CD14-positive monocyte (primary cell): ENCODE results near the gene WWOX. TPM values are rescaled to one million over a fixed set of nuclear protein-coding genes. Genes with fewer than 3 reads are reported as not detected.
A peak's percentile ranks its signal among the peaks of the same experiment; 100 is the strongest.

ENCODE experiments used
- DNase-seq, 3 donors: peaks; one replicate each; pipeline ENCODE4 v3.0.0-alpha.2; 2011 to 2022
- H2AFZ ChIP-seq: 2 replicates; pipeline ENCODE4 v1.6.0; 2012; ENCODE audit warnings: mild to moderate bottlenecking, low read depth, low read length, inconsistent platforms; ENCODE audit not compliant: insufficient read depth, poor library complexity, severe bottlenecking
- H3K27ac ChIP-seq, 2 donors: 1 replicate in 1 of 2; 2 replicates in 1 of 2; pipeline ENCODE4 v1.5.1; 2012 to 2013; ENCODE audit warnings: low read length in 2 of 2, control low read depth in 1 of 2, inconsistent platforms in 1 of 2, low read depth in 1 of 2, mild to moderate bottlenecking in 1 of 2
- H3K27me3 ChIP-seq, 2 donors: one replicate each; pipeline versions ENCODE4 v1.6.0 to v1.6.1; 2011 to 2013; ENCODE audit warnings: low read length in 2 of 2; ENCODE audit not compliant: control insufficient read depth in 2 of 2, insufficient read depth in 2 of 2
- H3K36me3 ChIP-seq, 2 donors: replicated peaks in 1 of 2; 1 replicate in 1 of 2; 2 replicates in 1 of 2; pipeline versions ENCODE4 v1.5.1 to v1.6.1; 2012 to 2013; ENCODE audit warnings: low read length in 2 of 2, control low read depth in 1 of 2, inconsistent platforms in 1 of 2, mild to moderate bottlenecking in 1 of 2; ENCODE audit not compliant: insufficient read depth in 2 of 2, control insufficient read depth in 1 of 2
- H3K4me1 ChIP-seq, 2 donors: 1 replicate in 1 of 2; 2 replicates in 1 of 2; pipeline versions ENCODE4 v1.5.1 to v1.6.1; 2012 to 2013; ENCODE audit warnings: low read length in 2 of 2, control low read depth in 1 of 2, inconsistent platforms in 1 of 2, mild to moderate bottlenecking in 1 of 2, moderate library complexity in 1 of 2; ENCODE audit not compliant: insufficient read depth in 2 of 2, control insufficient read depth in 1 of 2
- H3K4me2 ChIP-seq: replicated peaks from 2 replicates; pipeline ENCODE3; 2012; ENCODE audit warnings: low read length, moderate library complexity, mild to moderate bottlenecking; ENCODE audit not compliant: poor library complexity, severe bottlenecking; ENCODE audit errors: extremely low read depth
- H3K4me3 ChIP-seq, 3 experiments: fragments of 200-600 bp in 1 of 3; sonication (generic) in 1 of 3; replicated peaks in 1 of 3; 1 replicate in 2 of 3; 2 replicates in 1 of 3; pipeline ENCODE4 v1.5.1; 2011 to 2013; ENCODE audit warnings: low read length in 3 of 3, mild to moderate bottlenecking in 3 of 3, control low read depth in 2 of 3, low read depth in 2 of 3, inconsistent platforms in 1 of 3, moderate library complexity in 1 of 3
- H3K79me2 ChIP-seq: 2 replicates; pipeline ENCODE4 v1.6.0; 2012; ENCODE audit warnings: mild to moderate bottlenecking, control low read depth, inconsistent platforms, low read length, moderate library complexity; ENCODE audit not compliant: insufficient read depth
- H3K9ac ChIP-seq: 2 replicates; pipeline ENCODE4 v1.6.0; 2017; ENCODE audit warnings: low read length, mild to moderate bottlenecking; ENCODE audit not compliant: insufficient read depth, poor library complexity, severe bottlenecking
- H3K9me3 ChIP-seq, 2 donors: replicated peaks in 1 of 2; 1 replicate in 1 of 2; 2 replicates in 1 of 2; pipeline versions ENCODE4 v1.5.1 to v1.6.1; 2012 to 2013; ENCODE audit warnings: low read length in 2 of 2, control low read depth in 1 of 2; ENCODE audit not compliant: control insufficient read depth in 1 of 2, insufficient read depth in 1 of 2
- H4K20me1 ChIP-seq: 2 replicates; pipeline ENCODE4 v1.6.0; 2012; ENCODE audit warnings: mild to moderate bottlenecking, low read length, control low read depth, moderate library complexity; ENCODE audit not compliant: insufficient read depth
- H3K27ac Mint-ChIP-seq, 7 donors: one replicate each; pipeline ENCODE4 v1.8.0; 2020; ENCODE audit warnings: mild to moderate bottlenecking in 7 of 7, mixed read lengths in 7 of 7, moderate library complexity in 6 of 7, inconsistent platforms in 2 of 7
- H3K27me3 Mint-ChIP-seq, 3 donors: one replicate each; pipeline ENCODE4 v1.8.0; 2021 to 2022; ENCODE audit warnings: low read depth in 3 of 3, mild to moderate bottlenecking in 3 of 3, mixed read lengths in 3 of 3, moderate library complexity in 3 of 3, inconsistent platforms in 1 of 3
- H3K36me3 Mint-ChIP-seq, 2 donors: one replicate each; pipeline ENCODE4 v1.8.0; 2020; ENCODE audit warnings: mixed read lengths in 2 of 2, inconsistent platforms in 1 of 2, mild to moderate bottlenecking in 1 of 2
- H3K4me1 Mint-ChIP-seq: one replicate; pipeline ENCODE4 v1.8.0; 2020; ENCODE audit warnings: mild to moderate bottlenecking, mixed read lengths
- H3K4me3 Mint-ChIP-seq, 2 donors: one replicate each; pipeline ENCODE4 v1.8.0; 2020; ENCODE audit warnings: mild to moderate bottlenecking in 2 of 2, mixed read lengths in 2 of 2, moderate library complexity in 1 of 2
- H3K9me3 Mint-ChIP-seq, 7 donors: one replicate each; pipeline ENCODE4 v1.8.0; 2020 to 2022; ENCODE audit warnings: mixed read lengths in 7 of 7, mild to moderate bottlenecking in 6 of 7, moderate library complexity in 6 of 7, inconsistent platforms in 2 of 7
- CTCF ChIP-seq: fragments of 200-600 bp; IDR thresholded peaks from one replicate; pipeline ENCODE4 v1.8.0; 2022; ENCODE audit warnings: antibody characterized with exemption, mild to moderate bottlenecking
- WGBS: methylation state at CpG from one replicate; pipeline ENCODE4 v1.1.5; 2013; ENCODE audit warnings: missing lambda C conversion rate; ENCODE audit not compliant: insufficient coverage; 5-methylcytosine and 5-hydroxymethylcytosine counted together
- intact Hi-C, 2 donors: fragments of 100-400 bp; cut with micrococcal nuclease; formaldehyde crosslinking; loops; one replicate each; pipeline versions ENCODE4 v1.15.0 to v1.15.1; 2023
- polyA plus RNA-seq, 3 donors: library from polyadenylated mRNA; depleted of rRNA in 1 of 3; unstranded in 2 of 3; stranded (reverse) in 1 of 3; fragments of 300-500 nt in 2 of 3; fragments of >200 nt in 1 of 3; fragmentation: Illumina TruSeq in 2 of 3; gene quantifications; 1 replicate in 2 of 3; 2 replicates in 1 of 3; pipeline ENCODE4 v1.2.3, GENCODE V29; 2012 to 2021

WWOX gene
- polyA plus RNA-seq, 3 donors: 4.0 to 7.0 (median 6.3) TPM

GRCh38 chr16:78925083-78925767 lies 825.8 kb downstream of the WWOX start:
- H2AFZ ChIP-seq: no peak overlapping the region
- no peak overlapping the region for H3K4me3 ChIP-seq
- Mint-ChIP-seq H3K27ac (no peak overlapping the region), H3K4me3 (no peak overlapping the region), H3K27me3 (peaks cover 0 to 1% (median 0%) of the 10 kb centered on the region in 3 donors), H3K36me3 (no peaks in the 10 kb centered on the region), H3K9me3 (peaks cover 5 to 29% (median 18%) of the 10 kb centered on the region in 7 donors), H3K4me1 (no peaks in the 10 kb centered on the region)
- no peak overlapping the region for H3K4me2 ChIP-seq
- DNase-seq: peak; percentile 9 to 41 (median 37)
- H3K9ac ChIP-seq: no peak overlapping the region
- WGBS: 69% methylated on average over 3 of the region's 8 CpGs
- TF ChIP-seq CTCF: peak; percentile 58
- no peak overlapping the region for H3K27ac ChIP-seq
- H3K9me3 ChIP-seq: peaks cover 12 to 17% of the 10 kb centered on the region in 2 donors
- intact Hi-C loops: loop anchor here (5.0 to 10.0 kb wide), 2 partner anchors 677 to 680 kb away; partner anchors contain the start of gene MAF (in 2 of the 2)
- no peaks in the 10 kb centered on the region for H4K20me1 ChIP-seq
- no peaks in the 10 kb centered on the region for H3K4me1 ChIP-seq
- no peaks in the 10 kb centered on the region for H3K27me3 ChIP-seq
- no peaks in the 10 kb centered on the region for H3K36me3 ChIP-seq
- no peaks in the 10 kb centered on the region for H3K79me2 ChIP-seq

DNA sequence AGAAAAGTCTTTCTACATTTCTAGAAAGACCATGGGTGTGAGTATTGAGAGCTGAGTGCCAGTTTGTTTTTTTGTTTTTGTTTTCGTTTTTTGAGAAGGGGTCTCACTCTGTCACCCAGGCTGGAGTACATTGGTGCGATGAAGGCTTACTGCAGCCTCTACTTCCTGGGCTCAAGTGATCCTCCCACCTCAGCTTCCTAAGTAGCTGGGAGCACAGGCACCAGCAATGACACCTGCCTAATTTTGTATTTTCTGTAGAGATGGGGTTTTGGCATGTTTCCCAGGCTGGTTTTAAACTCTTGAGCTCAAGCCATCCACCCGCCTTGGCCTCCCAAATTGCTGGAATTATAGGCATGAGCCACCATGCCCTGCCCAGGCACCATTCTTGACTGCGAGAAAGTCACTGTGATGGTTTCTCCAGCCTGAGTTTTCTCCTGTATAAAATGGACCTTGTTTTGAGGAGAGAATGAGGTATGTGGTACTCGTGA lies 827.3 kb downstream of the WWOX start:
- Histone ChIP-seq H3K27me3 (no peaks in the 10 kb centered on the region), H3K9ac (no peak overlapping the region), H3K9me3 (peaks cover 6 to 11% of the 10 kb centered on the region in 2 donors), H3K4me1 (no peaks in the 10 kb centered on the region), H2AFZ (no peak overlapping the region), H4K20me1 (no peaks in the 10 kb centered on the region), H3K4me2 (no peak overlapping the region), H3K27ac (no peak overlapping the region), H3K79me2 (no peaks in the 10 kb centered on the region), H3K36me3 (no peaks in the 10 kb centered on the region), H3K4me3 (no peak overlapping the region)
- peaks cover 0 to 1% (median 0%) of the 10 kb centered on the region in 3 donors for H3K27me3 Mint-ChIP-seq
- no peak for TF ChIP-seq CTCF
- no peak overlapping the region for H3K4me3 Mint-ChIP-seq
- H3K27ac Mint-ChIP-seq: no peak overlapping the region
- no peak for DNase-seq
- no peaks in the 10 kb centered on the region for H3K4me1 Mint-ChIP-seq
- 89% methylated on average over 3 of the region's 5 CpGs for WGBS
- intact Hi-C loops: loop anchor here (5.0 to 10.0 kb wide), 2 partner anchors 676 to 678 kb away; partner anchors contain the start of gene MAF (in 2 of the 2)
- H3K36me3 Mint-ChIP-seq: no peaks in the 10 kb centered on the region
- H3K9me3 Mint-ChIP-seq: peaks cover 5 to 19% (median 13%) of the 10 kb centered on the region in 7 donors
